SJSA1 (cell line): Measurements from ENCODE around the gene CIBAR2. TPM values are rescaled to one million over a fixed set of nuclear protein-coding genes. Genes with fewer than 3 reads are reported as not detected.

ENCODE experiments used
- DNase-seq, 2 experiments: peaks; one replicate each; pipeline ENCODE4 v3.0.0-alpha.2; 2015 to 2020; ENCODE audit warnings: low spot score in 2 of 2, low read depth in 1 of 2
- H3K27ac ChIP-seq: fragments of 250-450 bp; sonication (Bioruptor Pico); 2 replicates; pipeline ENCODE4 v1.5.1; 2020; ENCODE audit warnings: mild to moderate bottlenecking, moderate library complexity
- H3K27me3 ChIP-seq: fragments of 250-450 bp; sonication (Bioruptor Pico); replicated peaks from 2 replicates; pipeline ENCODE4 v1.5.1; 2020; ENCODE audit warnings: mild to moderate bottlenecking, moderate library complexity
- H3K36me3 ChIP-seq: fragments of 250-450 bp; sonication (Bioruptor Pico); 2 replicates; pipeline ENCODE4 v1.5.1; 2020; ENCODE audit warnings: mild to moderate bottlenecking
- H3K4me1 ChIP-seq: fragments of 250-450 bp; sonication (Bioruptor Pico); replicated peaks from 2 replicates; pipeline ENCODE4 v1.6.1; 2021; ENCODE audit warnings: mild to moderate bottlenecking
- H3K4me3 ChIP-seq: fragments of 250-450 bp; sonication (Bioruptor Pico); 2 replicates; pipeline ENCODE4 v1.5.1; 2020; ENCODE audit warnings: mild to moderate bottlenecking
- H3K9me3 ChIP-seq: fragments of 250-450 bp; sonication (Bioruptor Pico); replicated peaks from 2 replicates; pipeline ENCODE4 v1.5.1; 2020; ENCODE audit warnings: mild to moderate bottlenecking
- total RNA-seq: library from RNA; depleted of rRNA; stranded (reverse); fragments of >200 nt; shearing (Covaris generic); gene quantifications from 2 replicates; pipeline ENCODE4 v1.2.3, GENCODE V29; 2014

CIBAR2 gene
- total RNA-seq, 1 experiment from 2014 or later = 0.05 TPM

- Histone ChIP-seq H3K9me3 (no peaks in the 10 kb centered on the region), H3K4me1 (no peaks in the 10 kb centered on the region), H3K36me3 (peaks cover 6% of the 10 kb centered on the region; the same call in 1 of the 2 replicates), H3K27ac (no peak overlapping the region), H3K4me3 (no peak overlapping the region), H3K27me3 (no peaks in the 10 kb centered on the region)
- no peak for DNase-seq
These were observed 39.3 kb downstream of the CIBAR2 start for GRCh38 chr16:85072947-85073346.

GRCh38 chr16:85072076-85072860 lies 40.0 kb downstream of the CIBAR2 start:
- no peaks in the 10 kb centered on the region for H3K9me3 ChIP-seq
- H3K27ac ChIP-seq = no peak overlapping the region
- no peaks in the 10 kb centered on the region for H3K4me1 ChIP-seq
- H3K36me3 ChIP-seq = peaks cover 3% of the 10 kb centered on the region; the same call in 1 of the 2 replicates
- no peaks in the 10 kb centered on the region for H3K27me3 ChIP-seq
- DNase-seq = no peak
- no peak overlapping the region for H3K4me3 ChIP-seq

GRCh38 chr16:85069171-85069570 lies 43.1 kb downstream of the CIBAR2 start:
- Histone ChIP-seq H3K4me1 (no peaks in the 10 kb centered on the region), H3K36me3 (peaks cover 3% of the 10 kb centered on the region; the same call in 1 of the 2 replicates), H3K4me3 (no peak overlapping the region), H3K27ac (no peak overlapping the region), H3K9me3 (no peaks in the 10 kb centered on the region), H3K27me3 (no peaks in the 10 kb centered on the region)
- DNase-seq = no peak

GRCh38 chr16:85068746-85069145 lies 43.5 kb downstream of the CIBAR2 start:
- Histone ChIP-seq H3K27ac (no peak overlapping the region), H3K4me1 (no peaks in the 10 kb centered on the region), H3K9me3 (no peaks in the 10 kb centered on the region), H3K27me3 (no peaks in the 10 kb centered on the region), H3K4me3 (no peak overlapping the region), H3K36me3 (peaks cover 3% of the 10 kb centered on the region; the same call in 1 of the 2 replicates)
- no peak for DNase-seq

- H3K27ac ChIP-seq = no peak overlapping the region
- H3K36me3 ChIP-seq = peaks cover 3% of the 10 kb centered on the region; the same call in 1 of the 2 replicates
- no peak overlapping the region for H3K4me3 ChIP-seq
- no peaks in the 10 kb centered on the region for H3K27me3 ChIP-seq
- no peak for DNase-seq
- H3K9me3 ChIP-seq = no peaks in the 10 kb centered on the region
- H3K4me1 ChIP-seq = no peaks in the 10 kb centered on the region
These were observed 44.8 kb downstream of the CIBAR2 start for GRCh38 chr16:85067426-85067825.

GRCh38 chr16:85067024-85067423 lies 45.2 kb downstream of the CIBAR2 start:
- no peak overlapping the region for H3K27ac ChIP-seq
- H3K4me3 ChIP-seq = no peak overlapping the region
- no peaks in the 10 kb centered on the region for H3K27me3 ChIP-seq
- no peaks in the 10 kb centered on the region for H3K9me3 ChIP-seq
- no peaks in the 10 kb centered on the region for H3K4me1 ChIP-seq
- peaks cover 3% of the 10 kb centered on the region; the same call in 1 of the 2 replicates for H3K36me3 ChIP-seq
- DNase-seq = no peak

GRCh38 chr16:85066346-85066885 lies 45.9 kb downstream of the CIBAR2 start:
- Histone ChIP-seq H3K27me3 (no peaks in the 10 kb centered on the region), H3K9me3 (no peaks in the 10 kb centered on the region), H3K36me3 (peaks cover 3% of the 10 kb centered on the region; the same call in 1 of the 2 replicates), H3K4me1 (no peaks in the 10 kb centered on the region), H3K27ac (no peak overlapping the region), H3K4me3 (no peak overlapping the region)
- DNase-seq = no peak

- Histone ChIP-seq H3K4me3 (no peak overlapping the region), H3K27me3 (no peaks in the 10 kb centered on the region), H3K36me3 (peaks cover 3% of the 10 kb centered on the region; the same call in 1 of the 2 replicates), H3K4me1 (no peaks in the 10 kb centered on the region), H3K27ac (no peak overlapping the region), H3K9me3 (no peaks in the 10 kb centered on the region)
- DNase-seq = no peak
These were observed 47.2 kb downstream of the CIBAR2 start for GRCh38 chr16:85065099-85065498.

- Histone ChIP-seq H3K27ac (no peak overlapping the region), H3K4me3 (no peak overlapping the region)
- DNase-seq = no peak
These were observed 48.1 kb downstream of the CIBAR2 start for GRCh38 chr16:85064186-85064585.

GRCh38 chr16:85062845-85063244 lies 49.4 kb downstream of the CIBAR2 start:
- no peaks in the 10 kb centered on the region for H3K36me3 ChIP-seq
- no peaks in the 10 kb centered on the region for H3K9me3 ChIP-seq
- no peaks in the 10 kb centered on the region for H3K27me3 ChIP-seq
- H3K27ac ChIP-seq = no peak overlapping the region
- DNase-seq = no peak
- no peaks in the 10 kb centered on the region for H3K4me1 ChIP-seq
- H3K4me3 ChIP-seq = no peak overlapping the region

More at GRCh38 chr16:85064186-85064585, 48.1 kb downstream of the CIBAR2 start:
- Histone ChIP-seq H3K4me1 (no peaks in the 10 kb centered on the region), H3K9me3 (no peaks in the 10 kb centered on the region), H3K27me3 (no peaks in the 10 kb centered on the region), H3K36me3 (no peaks in the 10 kb centered on the region; the same call in 1 of the 2 replicates)

- DNase-seq = no peak
- Histone ChIP-seq H3K27ac (no peak overlapping the region), H3K9me3 (no peaks in the 10 kb centered on the region), H3K36me3 (no peaks in the 10 kb centered on the region), H3K27me3 (no peaks in the 10 kb centered on the region), H3K4me1 (no peaks in the 10 kb centered on the region), H3K4me3 (no peak overlapping the region)
These were observed 49.9 kb downstream of the CIBAR2 start for GRCh38 chr16:85062323-85062722.

GRCh38 chr16:85061566-85061965 lies 50.7 kb downstream of the CIBAR2 start:
- DNase-seq = no peak

GRCh38 chr16:85058909-85059308 lies 53.4 kb downstream of the CIBAR2 start:
- no peak overlapping the region for H3K4me3 ChIP-seq
- H3K36me3 ChIP-seq = no peaks in the 10 kb centered on the region; the same call in 1 of the 2 replicates
- no peak overlapping the region for H3K27ac ChIP-seq
- DNase-seq = no peak
- no peaks in the 10 kb centered on the region for H3K9me3 ChIP-seq
- H3K27me3 ChIP-seq = no peaks in the 10 kb centered on the region
- H3K4me1 ChIP-seq = peaks cover 23% of the 10 kb centered on the region

More at GRCh38 chr16:85061566-85061965, 50.7 kb downstream of the CIBAR2 start:
- H3K9me3 ChIP-seq = no peaks in the 10 kb centered on the region
- H3K4me1 ChIP-seq = peaks cover 2% of the 10 kb centered on the region
- no peak overlapping the region for H3K27ac ChIP-seq
- no peaks in the 10 kb centered on the region for H3K27me3 ChIP-seq
- H3K4me3 ChIP-seq = no peak overlapping the region
- H3K36me3 ChIP-seq = no peaks in the 10 kb centered on the region

GRCh38 chr16:85057948-85058347 lies 54.3 kb downstream of the CIBAR2 start:
- H3K36me3 ChIP-seq = no peaks in the 10 kb centered on the region; the same call in 1 of the 2 replicates
- H3K9me3 ChIP-seq = no peaks in the 10 kb centered on the region
- H3K27ac ChIP-seq = no peak overlapping the region
- no peaks in the 10 kb centered on the region for H3K27me3 ChIP-seq
- no peak for DNase-seq
- no peak overlapping the region for H3K4me3 ChIP-seq
- H3K4me1 ChIP-seq = peaks cover 23% of the 10 kb centered on the region
